Activated CD4-positive, alpha-beta memory T cell treated with anti-CD3 and anti-CD28 coated beads for 36 hours (primary cell): ENCODE data around the gene LRRC8A. TPM values are rescaled to one million over a fixed set of nuclear protein-coding genes. Genes with fewer than 3 reads are reported as not detected.
"Not testable (repeated sequence)": the region's sequence is repeated elsewhere in the genome, so short reads cannot be mapped to it uniquely, and the experiment has no call there.

Source experiments
- CTCF ChIA-PET: fragments of 350-600 bp; sonication (Branson Sonifier 250); formaldehyde crosslinking; loops from one replicate; lab custom pipeline; 2021; ENCODE audit warnings: antibody characterized with exemption, inconsistent platforms; lab: Charles Lee
- POLR2A ChIA-PET: fragments of 350-600 bp; sonication (Branson Sonifier 250); formaldehyde crosslinking; loops from one replicate; lab custom pipeline; 2021; ENCODE audit warnings: antibody characterized with exemption; lab: Charles Lee
- DNase-seq: peaks from one replicate; pipeline ENCODE4 v3.0.0-alpha.2; 2020
- H3K27ac Mint-ChIP-seq: one replicate; pipeline ENCODE4 v1.8.0; 2021; ENCODE audit warnings: mixed read lengths
- H3K27me3 Mint-ChIP-seq: one replicate; pipeline ENCODE4 v1.8.0; 2021; ENCODE audit warnings: mixed read lengths
- H3K36me3 Mint-ChIP-seq: one replicate; pipeline ENCODE4 v1.8.0; 2021; ENCODE audit warnings: mixed read lengths
- H3K4me1 Mint-ChIP-seq: one replicate; pipeline ENCODE4 v1.8.0; 2021; ENCODE audit warnings: low read depth, mixed read lengths
- H3K4me3 Mint-ChIP-seq: one replicate; pipeline ENCODE4 v1.8.0; 2021; ENCODE audit warnings: mild to moderate bottlenecking, mixed read lengths
- H3K9me3 Mint-ChIP-seq: one replicate; pipeline ENCODE4 v1.8.0; 2021; ENCODE audit warnings: mixed read lengths
- intact Hi-C: fragments of 100-400 bp; cut with micrococcal nuclease; formaldehyde crosslinking; loops from one replicate; pipeline ENCODE4 v1.15.1; 2023
- total RNA-seq, 2 experiments: library from RNA; stranded (reverse); gene quantifications; one replicate each; pipeline ENCODE4 v1.2.3, GENCODE V29; 2021

LRRC8A gene
- total RNA-seq, 2 experiments from 2014 or later, result 18.0 to 18.7 TPM

- Mint-ChIP-seq H3K4me3 (peak within 1 kb of the TSS; percentile 98), H3K27me3 (no peaks in the 10 kb centered on the region), H3K36me3 (peaks cover 23% of the 10 kb centered on the region), H3K27ac (peak within 1 kb of the TSS; percentile 98), H3K9me3 (no peaks in the 10 kb centered on the region), H3K4me1 (peaks cover 28% of the 10 kb centered on the region)
- DNase-seq, result peak; percentile 98
- CTCF ChIA-PET, result interaction anchor here (1.1 to 1.2 kb wide), 2 partner anchors 130 to 223 kb away, joined by 3 read pairs; partner anchors contain the start of gene ZDHHC12
- intact Hi-C loops, result loop anchor here (1.0 to 5.0 kb wide), 6 partner anchors 66 to 397 kb away; partner anchors contain the start of genes ENDOG, KYAT1, SET and SH3GLB2
- POLR2A ChIA-PET, result interaction anchor here (0.7 to 1.4 kb wide), 7 partner anchors 46 to 223 kb away, joined by 3 to 6 read pairs (median 3); partner anchors contain the start of genes ENDOG and ZDHHC12
Measured at GRCh38 chr9:128947527-128948301, 65.8 kb downstream of the LRRC8A start, which contains the start of the genes DOLK and NUP188. Gene DOLK, minus strand, starts transcription at chr9:128947603. Its CDS starts 300 bp downstream, at chr9:128947303. Gene NUP188, plus strand, starts transcription at chr9:128947699. Its CDS starts 21 bp downstream, at chr9:128947720.

- H3K27me3 Mint-ChIP-seq, result not testable (repeated sequence)
Measured at GRCh38 chr9:128961403-128961802, 79.5 kb downstream of the LRRC8A start.

More at GRCh38 chr9:128961403-128961802, 79.5 kb downstream of the LRRC8A start:
- H3K4me1 Mint-ChIP-seq, intact Hi-C loops, H3K9me3 Mint-ChIP-seq, POLR2A ChIA-PET, DNase-seq, H3K27ac Mint-ChIP-seq, H3K4me3 Mint-ChIP-seq, CTCF ChIA-PET: not testable (repeated sequence)
- peaks cover 32% of the 10 kb centered on the region for H3K36me3 Mint-ChIP-seq

Other genes with a start within 250 kb of the LRRC8A start
- 10 to 100 TPM; 44.9 to 45.2 TPM for gene DYNC2I2, start 225.3 kb upstream of the LRRC8A start, total RNA-seq
- 100 to 1,000 TPM; 578 to 592 TPM for gene SET, start 192.9 kb upstream of the LRRC8A start, total RNA-seq
- gene PKN3, start 179.6 kb upstream of the LRRC8A start, total RNA-seq, result 10 to 100 TPM; 10.4 to 11.4 TPM
- 10 to 100 TPM; 65.8 to 68.7 TPM for gene ZDHHC12, start 158.0 kb upstream of the LRRC8A start, total RNA-seq
- gene ZER1, start 110.2 kb upstream of the LRRC8A start, total RNA-seq, result 10 to 100 TPM; 16.2 to 18.0 TPM
- gene TBC1D13, start 94.9 kb upstream of the LRRC8A start, total RNA-seq, result 10 to 100 TPM; 14.6 to 14.9 TPM
- 10 to 100 TPM; 13.8 to 14.2 TPM for gene ENDOG, start 63.6 kb upstream of the LRRC8A start, total RNA-seq
- gene SPOUT1, start 52.3 kb upstream of the LRRC8A start, total RNA-seq, result 10 to 100 TPM; 89.2 to 94.2 TPM
- gene KYAT1, start 183 bp upstream of the LRRC8A start, total RNA-seq, result 10 to 100 TPM; 15.9 to 18.1 TPM
- under 1 TPM; 0.34 to 0.88 TPM for gene PHYHD1, start 38.8 kb downstream of the LRRC8A start, total RNA-seq
- gene DOLK, start 65.5 kb downstream of the LRRC8A start, total RNA-seq, result 1 to 10 TPM; 5.7 to 6.7 TPM
- 100 to 1,000 TPM; 121 to 124 TPM for gene NUP188, start 65.6 kb downstream of the LRRC8A start, total RNA-seq
- gene SH3GLB2, start 146.2 kb downstream of the LRRC8A start, total RNA-seq, result 10 to 100 TPM; 59.5 to 62.3 TPM
- gene MIGA2, start 154.5 kb downstream of the LRRC8A start, total RNA-seq, result 10 to 100 TPM; 26.1 to 26.5 TPM
- gene DOLPP1, start 199.0 kb downstream of the LRRC8A start, total RNA-seq, result 10 to 100 TPM; 13.9 to 15.3 TPM
- 10 to 100 TPM; 16.0 to 16.4 TPM for gene CRAT, start 228.7 kb downstream of the LRRC8A start, total RNA-seq
- 10 to 100 TPM; 74.6 to 76.3 TPM for gene PTPA, start 229.3 kb downstream of the LRRC8A start, total RNA-seq